K562 (cell line): Measurements from ENCODE around the gene TRIM69. TPM values are rescaled to one million over a fixed set of nuclear protein-coding genes. Genes with fewer than 3 reads are reported as not detected.

ENCODE experiments used
- ATAC-seq: fragments of 200-7000 bp; cut with Tn5 transposase; 3 replicates; pipeline ENCODE4 v1.9.1; 2020; ENCODE audit warnings: moderate library complexity
- BruUV-seq: library from RNA; stranded (reverse); fragments of 400-500 nt; replicated peaks from 2 replicates; lab custom pipeline; 2021; lab: Mats Ljungman, UMichigan
- CTCF ChIA-PET: fragments of 300-600 bp; formaldehyde crosslinking; extraction: SDS; loops from one replicate; lab custom pipeline; 2021; ENCODE audit warnings: low intra/inter-chr PET ratio; lab: Yijun Ruan, JAX
- POLR2A ChIA-PET: fragments of 300-600, 350-650 bp; sonication (Branson Sonifier 250); formaldehyde crosslinking; extraction: SDS; loops from one replicate; lab custom pipeline; 2021; ENCODE audit warnings: antibody characterized with exemption, inconsistent platforms; lab: Yijun Ruan, JAX
- DNase-seq, 4 experiments: peaks; one replicate each; pipeline versions ENCODE4 v3.0.0 to v3.0.0-alpha.2; 2011 to 2018; ENCODE audit warnings: low spot score in 3 of 4, mixed read lengths in 3 of 4; ENCODE audit errors: extremely low read depth in 1 of 4
- FAIRE-seq: peaks from 2 replicates; lab custom pipeline; 2011; peaks lifted over from hg19 to GRCh38; lab: Jason Lieb, UNC
- H2AFZ ChIP-seq: 2 replicates; pipeline ENCODE4 v1.6.0; 2011; ENCODE audit warnings: low read depth, low read length, control low read depth, inconsistent platforms
- H3K27ac ChIP-seq: fragments of 200-600 bp; 3 replicates; pipeline ENCODE4 v1.8.0; 2011; ENCODE audit warnings: low read depth, mild to moderate bottlenecking, control low read depth, inconsistent platforms, low read length, moderate library complexity, mixed read lengths; ENCODE audit errors: extremely low read depth
- H3K27me3 ChIP-seq, 2 experiments: fragments of 300-600 bp in 1 of 2; 2 replicates in 1 of 2; 3 replicates in 1 of 2; pipeline versions ENCODE4 v1.6.0 to v1.8.0; 2011; ENCODE audit warnings: inconsistent platforms in 2 of 2, low read length in 2 of 2, mild to moderate bottlenecking in 1 of 2, mixed read lengths in 1 of 2, moderate library complexity in 1 of 2; ENCODE audit not compliant: control insufficient read depth in 2 of 2, insufficient read depth in 2 of 2
- H3K36me3 ChIP-seq: fragments of 300-600 bp; 3 replicates; pipeline ENCODE4 v1.8.0; 2011; ENCODE audit warnings: mild to moderate bottlenecking, low read length, inconsistent platforms; ENCODE audit not compliant: control insufficient read depth, insufficient read depth
- H3K4me1 ChIP-seq, 2 experiments: fragments of 200-600 bp in 1 of 2; replicated peaks in 1 of 2; 2 replicates in 1 of 2; 3 replicates in 1 of 2; pipeline versions ENCODE4 v1.5.1 to v1.8.0; 2011; ENCODE audit warnings: inconsistent platforms in 2 of 2, low read length in 2 of 2, mild to moderate bottlenecking in 1 of 2, mixed read lengths in 1 of 2, moderate library complexity in 1 of 2; ENCODE audit not compliant: control insufficient read depth in 2 of 2, insufficient read depth in 2 of 2
- H3K4me2 ChIP-seq: 2 replicates; pipeline ENCODE4 v1.6.1; 2011; ENCODE audit warnings: low read length, control low read depth, inconsistent platforms, mixed read lengths; ENCODE audit not compliant: insufficient read depth
- H3K4me3 ChIP-seq: fragments of 200-600 bp; sonication (generic), shearing (Covaris generic); 2 replicates; pipeline ENCODE4 v1.5.1; 2016; ENCODE audit warnings: control low read depth, inconsistent platforms
- H3K79me2 ChIP-seq: fragments of 200-600 bp; 3 replicates; pipeline ENCODE4 v1.8.0; 2011; ENCODE audit warnings: low read length, inconsistent platforms; ENCODE audit not compliant: control insufficient read depth, insufficient read depth
- H3K9ac ChIP-seq, 2 experiments: 2 replicates each; pipeline versions ENCODE4 v1.6.0 to v1.6.1; 2011; ENCODE audit warnings: low read depth in 2 of 2, low read length in 2 of 2, control low read depth in 1 of 2, inconsistent platforms in 1 of 2, mild to moderate bottlenecking in 1 of 2, mixed read lengths in 1 of 2; ENCODE audit not compliant: insufficient read depth in 1 of 2
- H3K9me1 ChIP-seq: one replicate; pipeline ENCODE4 v1.6.0; 2011; ENCODE audit warnings: inconsistent platforms, mild to moderate bottlenecking, low read length, moderate library complexity; ENCODE audit not compliant: control insufficient read depth, insufficient read depth
- H3K9me3 ChIP-seq: replicated peaks from 2 replicates; pipeline ENCODE4 v1.5.1; 2011; ENCODE audit warnings: low read depth, low read length, inconsistent platforms; ENCODE audit not compliant: control insufficient read depth, insufficient read depth
- H4K20me1 ChIP-seq: replicated peaks from 2 replicates; pipeline ENCODE4 v1.6.1; 2011; ENCODE audit warnings: low read length, inconsistent platforms, mixed read lengths; ENCODE audit not compliant: control insufficient read depth, insufficient read depth
- POLR2AphosphoS5 ChIP-seq: IDR thresholded peaks from 2 replicates; pipeline ENCODE4 v1.6.1; 2011; ENCODE audit warnings: mild to moderate bottlenecking, low read depth, low read length, moderate library complexity; ENCODE audit not compliant: control insufficient read depth, insufficient read depth
- WGBS: fragments of 100-300 bp; shearing (Covaris generic); methylation state at CpG from one replicate; pipeline ENCODE4 v1.1.6; 2016; ENCODE audit warnings: low coverage, mixed read lengths; ENCODE audit not compliant: insufficient coverage; ENCODE audit errors: missing lambda C conversion rate; 5-methylcytosine and 5-hydroxymethylcytosine counted together
- in situ Hi-C: fragments of 300-500 bp; cut with MboI; formaldehyde crosslinking; loops from 4 replicates; pipeline ENCODE4 v1.15.0; 2018; ENCODE audit warnings: inconsistent platforms, mixed read lengths
- intact Hi-C: fragments of 100-400 bp; cut with micrococcal nuclease; formaldehyde crosslinking; loops from 2 replicates; pipeline ENCODE4 v1.14.2; 2022
- polyA plus RNA-seq, 8 experiments: library from polyadenylated mRNA; depleted of rRNA in 4 of 8; stranded (reverse) in 5 of 8; unstranded in 3 of 8; fragments of >200 nt; fragmentation: Nextera tagmentation in 2 of 8; fragmentation: Illumina TruSeq in 1 of 8; extraction: Ambion mirVana in 2 of 8; extraction: Trizol in 1 of 8; gene quantifications; 2 replicates each; pipeline versions ENCODE4 v1.2.1 to v1.2.3, GENCODE V29; 2011 to 2014; ENCODE audit warnings: inconsistent platforms in 1 of 8, missing spikeins in 1 of 8
- total RNA-seq, 7 experiments: library from RNA; depleted of rRNA in 6 of 7; stranded (reverse); fragments of >200 nt in 6 of 7; fragmentation: Illumina TruSeq in 2 of 7; extraction: Trizol in 2 of 7; gene quantifications; 2 replicates each; pipeline versions ENCODE4 v1.2.1 to v1.2.3, GENCODE V29; 2011 to 2021; ENCODE audit warnings: low replicate concordance in 1 of 7
- TF ChIP-seq, protein P1 (sequence below): sonication (generic); formaldehyde crosslinking; IDR thresholded peaks from 2 replicates; pipeline ENCODE4 v1.8.0; 2022; ENCODE audit warnings: mild to moderate bottlenecking, missing genetic modification reagents

TRIM69 gene
- total and polyA plus RNA-seq, 9 of the 15 experiments (the other 6 are each of a cell fraction or from before 2014, with no cell fraction given) = 1.0 to 4.3 (median 2.3) TPM

DNA sequence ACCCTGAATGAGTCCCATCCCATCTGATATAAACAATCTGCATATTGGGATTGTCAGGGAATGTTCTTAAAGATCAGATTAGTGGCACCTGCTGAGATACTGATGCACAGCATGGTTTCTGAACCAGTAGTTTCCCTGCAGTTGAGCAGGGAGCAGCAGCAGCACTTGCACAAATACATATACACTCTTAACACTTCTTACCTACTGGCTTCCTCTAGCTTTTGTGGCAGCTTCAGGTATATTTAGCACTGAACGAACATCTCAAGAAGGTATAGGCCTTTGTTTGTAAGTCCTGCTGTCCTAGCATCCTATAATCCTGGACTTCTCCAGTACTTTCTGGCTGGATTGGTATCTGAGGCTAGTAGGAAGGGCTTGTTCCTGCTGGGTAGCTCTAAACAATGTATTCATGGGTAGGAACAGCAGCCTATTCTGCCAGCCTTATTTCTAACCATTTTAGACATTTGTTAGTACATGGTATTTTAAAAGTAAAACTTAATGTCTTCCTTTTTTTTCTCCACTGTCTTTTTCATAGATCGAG, 20.5 kb upstream of the TRIM69 start:
- no peaks in the 10 kb centered on the region for H3K27me3 ChIP-seq
- no peak for ATAC-seq
- H3K27ac ChIP-seq = no peak overlapping the region
- 0 out of 2 replicates have a peak, but pooled peaks cover 4% of the 10 kb centered on the region for H4K20me1 ChIP-seq
- no peak for DNase-seq
- 0 out of 2 replicates have a peak, but pooled peaks have one; percentile 11 for TF ChIP-seq POLR2AphosphoS5
- TF ChIP-seq, protein P1, sequence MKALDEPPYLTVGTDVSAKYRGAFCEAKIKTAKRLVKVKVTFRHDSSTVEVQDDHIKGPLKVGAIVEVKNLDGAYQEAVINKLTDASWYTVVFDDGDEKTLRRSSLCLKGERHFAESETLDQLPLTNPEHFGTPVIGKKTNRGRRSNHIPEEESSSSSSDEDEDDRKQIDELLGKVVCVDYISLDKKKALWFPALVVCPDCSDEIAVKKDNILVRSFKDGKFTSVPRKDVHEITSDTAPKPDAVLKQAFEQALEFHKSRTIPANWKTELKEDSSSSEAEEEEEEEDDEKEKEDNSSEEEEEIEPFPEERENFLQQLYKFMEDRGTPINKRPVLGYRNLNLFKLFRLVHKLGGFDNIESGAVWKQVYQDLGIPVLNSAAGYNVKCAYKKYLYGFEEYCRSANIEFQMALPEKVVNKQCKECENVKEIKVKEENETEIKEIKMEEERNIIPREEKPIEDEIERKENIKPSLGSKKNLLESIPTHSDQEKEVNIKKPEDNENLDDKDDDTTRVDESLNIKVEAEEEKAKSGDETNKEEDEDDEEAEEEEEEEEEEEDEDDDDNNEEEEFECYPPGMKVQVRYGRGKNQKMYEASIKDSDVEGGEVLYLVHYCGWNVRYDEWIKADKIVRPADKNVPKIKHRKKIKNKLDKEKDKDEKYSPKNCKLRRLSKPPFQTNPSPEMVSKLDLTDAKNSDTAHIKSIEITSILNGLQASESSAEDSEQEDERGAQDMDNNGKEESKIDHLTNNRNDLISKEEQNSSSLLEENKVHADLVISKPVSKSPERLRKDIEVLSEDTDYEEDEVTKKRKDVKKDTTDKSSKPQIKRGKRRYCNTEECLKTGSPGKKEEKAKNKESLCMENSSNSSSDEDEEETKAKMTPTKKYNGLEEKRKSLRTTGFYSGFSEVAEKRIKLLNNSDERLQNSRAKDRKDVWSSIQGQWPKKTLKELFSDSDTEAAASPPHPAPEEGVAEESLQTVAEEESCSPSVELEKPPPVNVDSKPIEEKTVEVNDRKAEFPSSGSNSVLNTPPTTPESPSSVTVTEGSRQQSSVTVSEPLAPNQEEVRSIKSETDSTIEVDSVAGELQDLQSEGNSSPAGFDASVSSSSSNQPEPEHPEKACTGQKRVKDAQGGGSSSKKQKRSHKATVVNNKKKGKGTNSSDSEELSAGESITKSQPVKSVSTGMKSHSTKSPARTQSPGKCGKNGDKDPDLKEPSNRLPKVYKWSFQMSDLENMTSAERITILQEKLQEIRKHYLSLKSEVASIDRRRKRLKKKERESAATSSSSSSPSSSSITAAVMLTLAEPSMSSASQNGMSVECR (CRISPR knock-in tag) = no peak
- intact Hi-C loops (loop anchor here (10.0 kb wide), 2 partner anchors 129 to 209 kb away; no protein-coding TSS in a partner anchor), in situ Hi-C loops (no loop called here)
- H3K4me1 ChIP-seq = peaks cover 5 to 9% of the 10 kb centered on the region in 2 experiments; a peak in 4 of 5 replicates
- H3K79me2 ChIP-seq = peaks cover 45% of the 10 kb centered on the region
- peaks cover 49% of the 10 kb centered on the region for H3K36me3 ChIP-seq
- no peak overlapping the region for H3K4me3 ChIP-seq
- H3K9me3 ChIP-seq = no peaks in the 10 kb centered on the region
- no peak overlapping the region for H3K4me2 ChIP-seq
- no peak overlapping the region for H3K9ac ChIP-seq
- 100% methylated on average over 2 of the region's 2 CpGs for WGBS
- H2AFZ ChIP-seq = no peak overlapping the region
- FAIRE-seq = no peak
- CTCF ChIA-PET = no interaction called here
- POLR2A ChIA-PET = interaction anchor here (1.0 kb wide), 1 partner anchor 12 kb away, joined by 3 read pairs; no protein-coding TSS in a partner anchor
- H3K9me1 ChIP-seq = peaks cover 3% of the 10 kb centered on the region
- BruUV-seq = no TSS peak
